Cardiac muscle cell (in vitro differentiated cells and primary cell): ENCODE measurements around the gene CYTH1. TPM values are rescaled to one million over a fixed set of nuclear protein-coding genes. Genes with fewer than 3 reads are reported as not detected.

Experiments
- DNase-seq, 2 donors: peaks; one replicate each; pipeline versions ENCODE4 v3.0.0 to v3.0.0-alpha.2; 2010 to 2017; ENCODE audit warnings: low read depth in 1 of 2, low spot score in 1 of 2
- H3K27ac ChIP-seq: fragments of 200-600 bp; sonication (generic); 2 replicates; pipeline ENCODE4 v1.5.1; 2016
- H3K27me3 ChIP-seq: fragments of 200-600 bp; sonication (generic); 2 replicates; pipeline ENCODE4 v1.6.0; 2016; ENCODE audit warnings: control low read depth
- H3K36me3 ChIP-seq: fragments of 200-600 bp; sonication (generic); 2 replicates; pipeline ENCODE4 v1.5.1; 2016; ENCODE audit warnings: control low read depth
- H3K4me1 ChIP-seq: fragments of 200-600 bp; sonication (generic); 2 replicates; pipeline ENCODE4 v1.8.1; 2017; ENCODE audit warnings: low read depth, mild to moderate bottlenecking, mixed run types
- H3K4me3 ChIP-seq: fragments of 200-600 bp; sonication (generic); 2 replicates; pipeline ENCODE4 v1.5.1; 2016; ENCODE audit warnings: mild to moderate bottlenecking
- H3K9me3 ChIP-seq: fragments of 200-600 bp; sonication (generic); 2 replicates; pipeline ENCODE4 v1.5.1; 2017; ENCODE audit warnings: low read depth, mild to moderate bottlenecking, control low read depth
- polyA plus RNA-seq: library from polyadenylated mRNA; unstranded; fragments of >200 nt; fragmentation: Nextera tagmentation; extraction: Ambion mirVana; gene quantifications from 2 replicates; pipeline ENCODE4 v1.2.1, GENCODE V29; 2016
- total RNA-seq: library from RNA; depleted of rRNA; stranded (reverse); fragments of >200 nt; gene quantifications from 2 replicates; pipeline ENCODE4 v1.2.3, GENCODE V29; 2016
- TF ChIP-seq, protein P1 (sequence below): IDR thresholded peaks from 2 replicates; pipeline ENCODE4 v1.5.1; 2012; ENCODE audit warnings: low read depth, mild to moderate bottlenecking, low read length

CYTH1 gene, protein sequence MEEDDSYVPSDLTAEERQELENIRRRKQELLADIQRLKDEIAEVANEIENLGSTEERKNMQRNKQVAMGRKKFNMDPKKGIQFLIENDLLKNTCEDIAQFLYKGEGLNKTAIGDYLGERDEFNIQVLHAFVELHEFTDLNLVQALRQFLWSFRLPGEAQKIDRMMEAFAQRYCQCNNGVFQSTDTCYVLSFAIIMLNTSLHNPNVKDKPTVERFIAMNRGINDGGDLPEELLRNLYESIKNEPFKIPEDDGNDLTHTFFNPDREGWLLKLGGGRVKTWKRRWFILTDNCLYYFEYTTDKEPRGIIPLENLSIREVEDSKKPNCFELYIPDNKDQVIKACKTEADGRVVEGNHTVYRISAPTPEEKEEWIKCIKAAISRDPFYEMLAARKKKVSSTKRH
- 25.2 and 39.6 TPM in 2 replicates for total RNA-seq
- polyA plus RNA-seq, result 21.9 and 36.4 TPM in 2 replicates

DNA sequence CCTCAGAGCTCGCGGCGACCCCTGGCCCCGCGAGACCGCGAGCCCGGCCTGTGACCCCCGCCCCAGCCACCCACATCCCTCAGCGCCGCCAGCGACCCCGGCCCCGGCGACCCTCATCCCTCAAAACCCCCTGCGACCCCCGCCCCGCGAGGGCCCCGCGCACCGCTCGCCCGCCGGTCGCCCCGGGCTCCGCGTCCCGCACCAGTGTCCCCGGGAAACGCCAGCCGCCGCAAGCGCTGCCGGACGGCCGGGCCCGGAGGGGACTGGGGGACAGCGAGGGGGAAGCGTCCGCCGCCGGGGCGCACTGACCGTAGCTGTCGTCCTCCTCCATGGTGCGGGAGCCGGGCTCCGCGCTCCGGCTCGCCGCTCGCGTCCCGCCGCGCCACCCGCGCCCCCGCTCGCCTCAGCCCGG is at the start of gene CYTH1:
Gene CYTH1 (minus strand): TSS at position 381 of the 412 bp plus-strand sequence. CDS start 50 bp downstream, at position 331.
- Histone ChIP-seq H3K27ac (peak within 1 kb of the TSS; percentile 97), H3K9me3 (no peaks in the 10 kb centered on the region), H3K4me1 (peaks cover 21% of the 10 kb centered on the region), H3K27me3 (no peaks in the 10 kb centered on the region), H3K36me3 (no peaks in the 10 kb centered on the region), H3K4me3 (peak within 1 kb of the TSS; percentile 99)
- no peak for DNase-seq
- TF ChIP-seq, protein P1, sequence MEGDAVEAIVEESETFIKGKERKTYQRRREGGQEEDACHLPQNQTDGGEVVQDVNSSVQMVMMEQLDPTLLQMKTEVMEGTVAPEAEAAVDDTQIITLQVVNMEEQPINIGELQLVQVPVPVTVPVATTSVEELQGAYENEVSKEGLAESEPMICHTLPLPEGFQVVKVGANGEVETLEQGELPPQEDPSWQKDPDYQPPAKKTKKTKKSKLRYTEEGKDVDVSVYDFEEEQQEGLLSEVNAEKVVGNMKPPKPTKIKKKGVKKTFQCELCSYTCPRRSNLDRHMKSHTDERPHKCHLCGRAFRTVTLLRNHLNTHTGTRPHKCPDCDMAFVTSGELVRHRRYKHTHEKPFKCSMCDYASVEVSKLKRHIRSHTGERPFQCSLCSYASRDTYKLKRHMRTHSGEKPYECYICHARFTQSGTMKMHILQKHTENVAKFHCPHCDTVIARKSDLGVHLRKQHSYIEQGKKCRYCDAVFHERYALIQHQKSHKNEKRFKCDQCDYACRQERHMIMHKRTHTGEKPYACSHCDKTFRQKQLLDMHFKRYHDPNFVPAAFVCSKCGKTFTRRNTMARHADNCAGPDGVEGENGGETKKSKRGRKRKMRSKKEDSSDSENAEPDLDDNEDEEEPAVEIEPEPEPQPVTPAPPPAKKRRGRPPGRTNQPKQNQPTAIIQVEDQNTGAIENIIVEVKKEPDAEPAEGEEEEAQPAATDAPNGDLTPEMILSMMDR, result no peak

DNA sequence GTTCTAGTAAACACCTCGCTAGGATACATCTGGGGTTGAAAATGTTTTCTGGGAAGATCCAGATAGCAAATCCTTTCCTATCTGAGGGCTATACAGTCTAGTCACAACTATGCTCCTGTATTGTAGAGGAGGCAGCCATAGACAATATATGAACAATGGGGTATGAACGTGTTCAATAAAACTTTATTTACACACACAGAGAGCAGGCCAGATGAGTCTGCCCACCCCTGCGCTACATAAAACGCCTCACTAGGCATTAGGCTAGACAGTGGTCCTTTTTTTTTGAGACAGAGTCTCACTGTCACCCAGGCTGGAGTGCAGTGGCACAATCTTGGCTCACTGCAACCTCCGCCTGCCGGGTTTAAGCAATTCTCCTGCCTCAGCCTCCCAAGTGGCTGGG is 47.4 kb upstream of the CYTH1 start:
- H3K27me3 ChIP-seq, result no peaks in the 10 kb centered on the region
- no peak overlapping the region for H3K4me3 ChIP-seq
- no peaks in the 10 kb centered on the region for H3K9me3 ChIP-seq
- no peak overlapping the region for H3K27ac ChIP-seq
- TF ChIP-seq, protein P1, result no peak
- DNase-seq, result no peak
- peaks cover 58% of the 10 kb centered on the region for H3K36me3 ChIP-seq
- H3K4me1 ChIP-seq, result no peaks in the 10 kb centered on the region

DNA sequence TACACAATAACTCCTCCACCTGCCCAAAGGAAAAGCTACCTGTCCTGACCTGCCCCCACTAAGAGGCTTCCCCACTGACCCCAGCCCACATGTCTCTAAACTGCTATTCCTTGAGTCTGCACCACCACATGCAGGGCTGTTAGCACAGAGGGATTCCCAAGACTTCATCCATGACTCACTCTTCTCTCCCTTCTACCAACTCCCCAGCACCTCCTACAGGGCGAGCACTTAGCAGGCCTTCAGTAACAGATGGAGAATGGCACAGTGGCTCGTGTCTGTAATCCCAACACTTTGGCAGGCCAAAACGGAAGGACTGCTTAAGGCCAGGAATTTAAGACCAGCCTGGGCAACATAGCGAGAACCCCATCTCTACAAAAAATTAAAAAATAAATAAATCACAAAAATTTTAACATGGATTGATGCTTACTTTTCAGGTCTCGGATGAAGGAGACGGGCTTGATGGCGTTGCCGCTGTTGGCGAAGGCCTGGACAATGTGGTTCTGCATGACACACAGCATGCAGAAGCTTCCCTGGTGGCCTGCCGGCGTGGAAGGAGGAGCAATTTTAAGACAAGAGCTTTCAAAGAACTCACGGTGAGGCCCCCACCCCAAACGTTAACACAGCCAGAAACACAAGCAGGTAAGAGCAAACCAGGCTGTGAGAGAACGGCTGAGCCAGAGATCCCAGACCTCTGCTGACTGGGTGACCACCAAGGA is 46.6 kb upstream of the CYTH1 start:
- no peak overlapping the region for H3K4me3 ChIP-seq
- no peaks in the 10 kb centered on the region for H3K4me1 ChIP-seq
- H3K27ac ChIP-seq, result no peak overlapping the region
- H3K9me3 ChIP-seq, result no peaks in the 10 kb centered on the region
- peaks cover 51% of the 10 kb centered on the region for H3K36me3 ChIP-seq
- peak in 1 of 2 donors; percentile 53 for DNase-seq
- TF ChIP-seq, protein P1, result peak; percentile 34
- H3K27me3 ChIP-seq, result no peaks in the 10 kb centered on the region

DNA sequence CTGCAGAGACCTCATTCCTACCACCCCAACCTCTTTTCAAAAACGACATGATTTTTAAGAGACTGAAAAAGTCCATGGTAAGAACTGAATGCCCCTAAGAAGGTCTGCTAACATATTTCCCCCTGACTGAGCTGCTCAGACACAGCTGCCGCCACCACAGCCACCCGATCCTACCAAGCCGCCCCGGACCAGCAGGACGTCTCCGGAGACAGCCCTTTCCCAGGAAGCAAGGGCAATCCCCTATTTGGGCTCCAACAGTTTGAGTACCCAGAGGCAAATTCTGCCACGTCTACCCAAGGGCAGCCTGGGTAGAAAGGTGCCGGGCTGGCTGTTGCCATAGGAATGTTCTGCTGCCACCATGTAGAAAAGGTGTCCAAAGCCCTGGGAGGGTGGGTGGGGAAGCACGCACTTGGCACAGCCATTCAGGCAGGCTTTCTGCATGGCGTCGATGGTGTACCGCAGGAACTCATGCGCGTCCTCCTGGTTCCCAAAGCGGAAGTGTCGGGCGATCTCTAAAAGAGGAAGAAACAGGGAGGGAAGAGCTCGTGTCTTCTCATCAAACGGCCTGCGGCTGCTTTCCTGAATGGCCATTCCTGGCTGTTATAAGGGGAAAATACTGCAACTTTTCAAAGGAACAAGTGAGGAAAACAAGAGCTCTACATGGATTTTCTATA is 44.9 kb upstream of the CYTH1 start:
- no peak overlapping the region for H3K4me3 ChIP-seq
- no peaks in the 10 kb centered on the region for H3K4me1 ChIP-seq
- no peaks in the 10 kb centered on the region for H3K9me3 ChIP-seq
- TF ChIP-seq, protein P1, result no peak
- peaks cover 40% of the 10 kb centered on the region for H3K36me3 ChIP-seq
- no peak for DNase-seq
- H3K27ac ChIP-seq, result no peak overlapping the region
- H3K27me3 ChIP-seq, result no peaks in the 10 kb centered on the region

DNA sequence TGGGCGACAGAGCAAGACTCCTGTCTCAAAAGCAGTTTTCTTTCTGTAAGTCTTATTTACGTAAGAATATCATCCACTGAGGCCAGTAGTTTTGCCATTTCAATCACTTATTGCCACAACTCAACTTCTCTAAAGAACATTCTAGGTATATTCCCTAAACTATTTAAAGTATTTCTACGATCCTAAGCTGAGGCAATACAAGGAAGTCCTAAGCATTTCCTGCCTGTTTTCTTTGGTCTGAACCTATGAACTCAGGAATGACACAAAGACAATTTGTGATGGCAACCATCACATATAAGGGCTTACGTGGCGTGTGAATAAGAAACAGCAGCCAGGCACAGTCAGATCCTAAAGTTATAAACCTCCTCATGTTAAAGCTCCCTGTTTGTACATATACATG is 44.3 kb upstream of the CYTH1 start:
- TF ChIP-seq, protein P1, result no peak
- Histone ChIP-seq H3K27me3 (no peaks in the 10 kb centered on the region), H3K27ac (no peak overlapping the region), H3K36me3 (peaks cover 40% of the 10 kb centered on the region), H3K9me3 (no peaks in the 10 kb centered on the region), H3K4me1 (no peaks in the 10 kb centered on the region), H3K4me3 (no peak overlapping the region)
- peak in 1 of 2 donors; percentile 7 for DNase-seq
